Measurements from ENCODE around the gene SHBG.

Gene SHBG

GRCh38 chr17:7626307-7626706, 3.6 kb upstream of the SHBG start:
- H3K4me1 ChIP-seq (ENCODE audit: insufficient read depth, low read length, severe bottlenecking) = peaks cover 5% of the 10 kb centered on the region
- H3K4me3 ChIP-seq (ENCODE audit: low read depth, low read length, poor library complexity, severe bottlenecking) = no peak overlapping the region
- H3K27ac ChIP-seq (ENCODE audit: low read depth, low read length, poor library complexity, severe bottlenecking) = no peak overlapping the region

DNA sequence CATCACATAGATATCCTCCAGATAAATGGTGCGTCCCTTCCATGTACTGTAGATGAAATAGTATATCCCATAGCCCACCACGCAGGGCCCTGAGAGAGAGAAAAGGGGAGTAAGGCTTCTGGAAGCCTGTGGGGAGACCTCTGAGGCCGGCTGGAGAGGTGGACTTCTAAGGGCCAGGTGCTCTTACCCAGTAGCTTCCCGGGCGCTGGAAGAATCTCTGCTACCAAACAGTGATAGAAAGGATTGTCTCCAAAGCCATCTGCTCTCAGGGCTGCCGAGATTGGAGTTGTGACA, 3.0 kb upstream of the SHBG start:
- H3K27ac ChIP-seq (ENCODE audit: low read depth, low read length, poor library complexity, severe bottlenecking) = no peak overlapping the region
- no peaks in the 10 kb centered on the region for H3K27me3 ChIP-seq (ENCODE audit: insufficient read depth, low read length)
- no peaks in the 10 kb centered on the region for H3K9me2 ChIP-seq (ENCODE audit: low read depth, low read length)
- peaks cover 5% of the 10 kb centered on the region for H3K4me1 ChIP-seq (ENCODE audit: insufficient read depth, low read length, severe bottlenecking)
- TF ChIP-seq EZH2 (IDR thresholded peaks at IDR 0.05; ENCODE audit: borderline replicate concordance, low read length) = no peak
- no peak for TF ChIP-seq CTCF (IDR thresholded peaks at IDR 0.05; ENCODE audit: low read length)
- H3F3A ChIP-seq (ENCODE audit: insufficient read depth, low read length) = no peaks in the 10 kb centered on the region
- no peaks in the 10 kb centered on the region for H4K20me1 ChIP-seq (ENCODE audit: insufficient read depth, low read length)
- no peaks in the 10 kb centered on the region for H3K79me2 ChIP-seq (ENCODE audit: insufficient read depth, low read length)
- H3K9ac ChIP-seq (ENCODE audit: low read length) = peak overlapping the region; percentile 78; the same call in 1 of the 2 replicates
- no peak overlapping the region for H2AFZ ChIP-seq (ENCODE audit: low read length)
- H3K9me3 ChIP-seq (ENCODE audit: low read length) = no peaks in the 10 kb centered on the region
- no peaks in the 10 kb centered on the region; the same call in 1 of the 2 replicates for H3K36me3 ChIP-seq (ENCODE audit: insufficient read depth, low read length)
- peak overlapping the region; percentile 73 for H3K4me2 ChIP-seq (ENCODE audit: low read length)
- H3K4me3 ChIP-seq (ENCODE audit: low read depth, low read length, poor library complexity, severe bottlenecking) = peak overlapping the region; percentile 78

More at GRCh38 chr17:7626307-7626706, 3.6 kb upstream of the SHBG start:
- Histone ChIP-seq H3K79me2 (ENCODE audit: insufficient read depth, low read length) (no peaks in the 10 kb centered on the region), H4K20me1 (ENCODE audit: insufficient read depth, low read length) (no peaks in the 10 kb centered on the region), H3K9me3 (ENCODE audit: low read length) (no peaks in the 10 kb centered on the region), H3K27me3 (ENCODE audit: insufficient read depth, low read length) (no peaks in the 10 kb centered on the region), H3K9me2 (ENCODE audit: low read depth, low read length) (no peaks in the 10 kb centered on the region), H3K9ac (ENCODE audit: low read length) (no peak overlapping the region), H3F3A (ENCODE audit: insufficient read depth, low read length) (no peaks in the 10 kb centered on the region), H3K4me2 (ENCODE audit: low read length) (no peak overlapping the region), H3K36me3 (ENCODE audit: insufficient read depth, low read length) (no peaks in the 10 kb centered on the region; the same call in 1 of the 2 replicates), H2AFZ (ENCODE audit: low read length) (no peak overlapping the region)
- TF ChIP-seq CTCF (IDR thresholded peaks at IDR 0.05; ENCODE audit: low read length) (no peak), EZH2 (IDR thresholded peaks at IDR 0.05; ENCODE audit: borderline replicate concordance, low read length) (no peak)

DNA sequence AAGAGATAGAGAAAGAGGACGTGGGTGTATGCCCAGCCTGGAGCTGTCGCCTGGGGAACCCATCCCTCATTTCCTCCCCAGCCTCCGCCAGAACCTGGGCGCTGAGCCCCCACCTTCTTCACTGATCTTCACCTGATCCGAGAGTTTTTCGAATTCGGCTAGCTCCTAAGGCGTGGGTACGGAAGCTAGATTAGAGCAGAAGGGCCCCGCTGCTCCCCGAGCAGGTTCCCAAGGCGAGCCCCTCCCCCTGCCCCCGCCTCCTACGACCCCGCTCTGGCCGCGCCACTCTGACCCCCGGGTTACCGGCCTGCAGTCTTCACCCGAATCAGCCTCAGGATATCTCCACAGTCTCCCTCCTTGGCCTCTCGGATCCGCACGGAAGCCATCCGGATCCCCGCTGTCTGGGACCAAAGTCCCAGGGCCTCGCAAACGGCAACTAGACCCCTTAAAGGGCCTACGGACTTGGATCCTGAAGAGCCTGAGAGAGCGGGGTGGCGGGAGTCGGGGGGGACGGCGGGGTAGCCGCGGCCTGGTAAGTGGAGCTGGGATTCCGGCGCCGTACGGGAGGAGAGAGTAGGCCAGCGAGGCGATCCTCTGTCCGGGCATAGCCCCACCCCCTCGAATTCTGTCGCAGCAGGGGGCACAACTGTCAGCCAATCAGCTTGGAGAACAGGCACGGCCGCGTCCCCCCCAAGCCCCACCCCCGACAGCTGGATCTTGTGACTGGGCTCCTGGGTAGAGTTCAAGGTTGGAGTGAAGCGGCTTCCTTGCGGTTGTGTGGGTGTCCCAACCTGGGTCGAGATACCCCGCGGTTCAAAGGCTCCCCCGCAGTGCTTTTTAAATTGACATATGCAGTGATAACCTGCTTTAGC, 2.4 kb upstream of the SHBG start, which contains the start of gene SAT2:
Gene SAT2, minus strand, starts transcription at position 572 of the 872 bp plus-strand sequence. Its CDS starts 186 bp downstream, at position 386.
- H3K9me2 ChIP-seq (ENCODE audit: low read depth, low read length) = no peaks in the 10 kb centered on the region
- H3F3A ChIP-seq (ENCODE audit: insufficient read depth, low read length) = no peaks in the 10 kb centered on the region
- no peaks in the 10 kb centered on the region for H4K20me1 ChIP-seq (ENCODE audit: insufficient read depth, low read length)
- TF ChIP-seq EZH2 (IDR thresholded peaks at IDR 0.05; ENCODE audit: borderline replicate concordance, low read length) (no peak), CTCF (IDR thresholded peaks at IDR 0.05; ENCODE audit: low read length) (no peak)
- H2AFZ ChIP-seq (ENCODE audit: low read length) = no peak within 1 kb of the TSS
- H3K4me3 ChIP-seq (ENCODE audit: low read depth, low read length, poor library complexity, severe bottlenecking) = peak within 1 kb of the TSS; percentile 78
- H3K27ac ChIP-seq (ENCODE audit: low read depth, low read length, poor library complexity, severe bottlenecking) = no peak within 1 kb of the TSS
- H3K9me3 ChIP-seq (ENCODE audit: low read length) = no peaks in the 10 kb centered on the region
- H3K36me3 ChIP-seq (ENCODE audit: insufficient read depth, low read length) = no peaks in the 10 kb centered on the region; the same call in 1 of the 2 replicates
- peak within 1 kb of the TSS; percentile 73 for H3K4me2 ChIP-seq (ENCODE audit: low read length)
- H3K79me2 ChIP-seq (ENCODE audit: insufficient read depth, low read length) = no peaks in the 10 kb centered on the region
- peak within 1 kb of the TSS; percentile 78 for H3K9ac ChIP-seq (ENCODE audit: low read length)
- H3K27me3 ChIP-seq (ENCODE audit: insufficient read depth, low read length) = no peaks in the 10 kb centered on the region
- H3K4me1 ChIP-seq (ENCODE audit: insufficient read depth, low read length, severe bottlenecking) = peaks cover 5% of the 10 kb centered on the region
